ENCODE results near the gene NCR2.

The NCR2 gene

DNA sequence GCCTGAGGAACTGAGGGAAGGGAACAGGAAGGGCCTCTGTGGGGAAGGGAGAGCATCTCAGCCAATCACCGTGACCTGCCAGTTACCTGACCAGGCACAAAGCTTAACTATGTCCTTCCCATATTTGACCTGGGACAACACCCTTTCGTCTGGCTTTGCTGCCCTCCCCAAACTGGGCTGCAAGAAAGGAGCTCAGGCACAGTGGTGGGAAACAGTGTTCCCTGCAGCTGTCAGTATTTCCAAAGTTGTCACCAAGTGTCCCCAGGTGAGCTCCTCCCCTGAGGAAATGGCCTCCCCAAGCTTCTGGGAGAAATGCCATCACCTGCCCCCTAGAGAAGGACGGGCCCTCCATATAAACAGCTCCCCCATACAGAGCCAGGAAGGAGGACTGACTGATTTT lies 17.9 kb downstream of the NCR2 start:
- FAIRE-seq (no peak), DNase-seq (ENCODE audit: extremely low spot score, insufficient read length, low read depth) (no peak)

DNA sequence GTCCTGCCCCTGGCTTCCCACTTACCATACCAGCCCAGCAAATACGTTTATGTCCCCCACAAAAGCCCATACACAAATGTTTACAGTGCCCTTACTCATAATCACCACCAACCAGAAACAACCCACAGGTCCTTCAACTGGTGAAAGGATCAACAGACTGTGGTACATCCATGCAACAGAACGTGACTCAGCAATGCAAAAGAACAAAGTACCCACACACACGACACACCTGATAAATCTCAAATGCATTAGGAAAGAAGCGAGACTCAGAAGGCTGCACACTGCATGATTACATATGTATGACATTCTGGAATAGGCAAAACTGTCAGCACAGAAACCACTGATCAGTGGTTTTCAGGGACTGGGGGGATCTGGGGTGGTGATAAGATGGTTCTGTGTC lies 20.5 kb downstream of the NCR2 start:
- FAIRE-seq (no peak), DNase-seq (ENCODE audit: extremely low spot score, insufficient read length, low read depth) (no peak)

DNA sequence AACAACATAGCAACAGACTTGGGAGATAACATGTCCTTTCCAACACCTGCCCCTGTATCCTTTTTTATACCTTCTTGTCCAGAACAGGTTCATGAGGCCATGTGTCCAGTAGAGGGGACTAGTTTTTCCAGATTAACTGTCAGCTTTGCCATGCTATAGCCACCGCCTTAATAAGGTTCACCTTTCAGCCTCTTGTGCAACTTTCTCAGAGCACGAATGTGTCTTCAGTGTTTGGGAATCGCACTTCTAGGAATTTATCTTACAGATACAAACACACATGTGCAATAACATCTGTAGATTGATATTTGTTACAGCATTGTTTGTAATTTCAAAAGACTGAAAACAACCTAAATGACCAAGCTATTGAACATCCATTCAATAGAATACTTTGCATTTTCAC lies 21.4 kb downstream of the NCR2 start:
- FAIRE-seq (no peak), DNase-seq (ENCODE audit: extremely low spot score, insufficient read length, low read depth) (no peak)

DNA sequence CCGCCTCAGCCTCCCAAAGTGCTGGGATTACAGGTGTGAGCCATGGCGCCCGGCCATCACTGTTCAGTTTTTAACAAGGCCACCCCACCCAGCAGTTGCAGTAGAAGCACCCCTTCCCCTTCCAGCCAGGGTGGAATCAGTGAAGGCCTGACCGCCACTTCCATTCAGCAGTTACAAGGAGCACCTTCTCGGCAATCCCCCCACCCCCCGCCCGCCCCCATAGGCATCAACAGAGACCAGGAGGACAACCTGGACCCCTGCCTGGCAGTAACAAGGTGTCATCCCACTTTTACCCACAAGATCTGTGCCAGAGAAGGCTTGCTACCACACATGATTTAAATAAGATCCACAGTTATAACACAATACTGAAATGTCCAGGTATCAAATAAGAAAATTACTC lies 23.1 kb downstream of the NCR2 start:
- no peak for FAIRE-seq
- DNase-seq (ENCODE audit: extremely low spot score, insufficient read length, low read depth) = no peak

DNA sequence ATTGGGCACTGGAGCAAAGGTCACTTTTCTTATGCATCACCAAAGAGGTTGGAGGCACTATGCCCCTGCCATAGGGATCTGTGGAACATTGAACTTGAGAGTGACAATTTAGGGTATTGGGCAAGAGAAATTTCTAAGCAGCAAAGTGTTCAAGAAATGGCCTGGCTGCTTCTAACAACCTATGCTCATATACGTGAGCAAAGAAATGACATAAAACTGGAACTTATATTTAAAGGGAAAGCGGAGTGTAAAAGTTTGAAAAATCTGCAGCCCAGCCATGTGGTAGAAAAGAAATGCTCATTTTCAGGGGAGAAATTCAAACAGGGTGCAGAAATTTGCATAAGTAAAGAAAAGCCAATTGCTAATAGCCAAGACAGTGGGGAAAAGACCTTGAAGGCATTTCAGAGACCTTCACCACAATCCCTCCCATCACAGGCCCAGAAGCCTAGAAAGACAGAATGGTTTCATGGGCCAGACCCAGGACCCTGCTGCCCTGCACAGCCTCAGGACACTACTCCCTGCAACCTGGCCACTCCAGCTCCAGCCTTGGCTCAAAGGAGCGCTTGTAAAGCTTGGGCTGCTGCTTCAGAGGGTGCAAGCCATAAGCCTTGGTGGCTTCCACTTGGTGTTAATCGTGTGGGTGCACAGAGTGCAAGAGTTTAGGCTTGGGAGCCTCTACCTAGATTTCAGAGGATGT lies 24.4 kb downstream of the NCR2 start:
- DNase-seq (ENCODE audit: extremely low spot score, insufficient read length, low read depth) (no peak), FAIRE-seq (no peak)

DNA sequence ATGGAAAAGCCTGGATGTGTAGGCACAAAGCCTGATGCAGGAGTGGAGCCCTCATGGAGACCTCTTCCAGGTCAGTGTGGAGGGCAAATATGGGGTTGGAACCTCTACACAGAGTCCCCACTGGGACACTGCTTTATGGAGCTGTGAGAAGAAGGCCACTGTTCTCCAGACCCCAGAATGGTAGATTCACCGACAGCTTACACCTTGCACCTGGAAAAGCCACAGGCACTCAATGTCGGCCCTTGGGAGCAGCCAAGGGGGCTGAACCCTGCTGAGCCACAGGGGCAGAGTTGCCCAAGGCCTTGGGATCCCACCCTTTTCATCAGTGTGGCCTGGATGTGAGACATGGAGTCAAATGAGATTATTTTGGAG lies 24.9 kb downstream of the NCR2 start:
- DNase-seq (ENCODE audit: extremely low spot score, insufficient read length, low read depth) = no peak
- no peak for FAIRE-seq

DNA sequence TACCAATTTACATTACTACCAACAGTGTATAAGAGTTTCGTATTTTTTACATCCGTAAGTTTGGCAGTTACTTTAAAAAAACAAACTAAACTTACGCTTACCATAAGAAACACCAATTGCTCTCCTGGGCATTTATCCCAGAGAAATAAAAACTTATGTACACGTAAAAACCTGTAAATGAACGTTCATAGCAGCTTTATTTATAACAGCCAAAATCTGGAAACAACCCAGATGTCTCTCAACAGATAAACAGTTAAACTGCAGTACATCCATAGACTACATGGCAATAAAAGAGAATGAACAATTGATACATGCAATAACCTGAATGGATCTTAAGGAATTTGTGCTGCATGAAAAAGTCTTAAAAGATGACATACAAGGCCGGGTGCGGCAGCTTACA lies 30.7 kb downstream of the NCR2 start:
- DNase-seq (ENCODE audit: extremely low spot score, insufficient read length, low read depth) (no peak), FAIRE-seq (no peak)

DNA sequence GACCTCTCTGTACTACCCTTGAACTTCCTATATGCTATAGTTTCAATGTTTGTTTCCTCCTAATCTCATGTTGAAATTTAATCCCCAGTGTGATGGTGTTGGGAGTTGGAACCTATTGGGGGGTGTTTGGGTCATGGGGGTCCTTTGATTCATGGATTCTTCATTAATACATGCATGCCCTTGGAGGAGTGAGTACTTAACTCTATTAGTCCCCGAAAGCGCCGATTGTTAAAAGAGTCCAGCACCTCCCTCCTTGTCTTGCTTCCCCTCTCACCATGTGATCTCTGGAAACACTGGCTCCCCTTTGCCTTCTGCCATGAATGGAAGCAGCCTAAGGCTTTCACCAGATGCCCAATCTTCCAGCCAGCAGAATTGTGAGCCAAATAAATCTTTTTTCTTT lies 31.7 kb downstream of the NCR2 start:
- FAIRE-seq (no peak), DNase-seq (ENCODE audit: extremely low spot score, insufficient read length, low read depth) (no peak)

DNA sequence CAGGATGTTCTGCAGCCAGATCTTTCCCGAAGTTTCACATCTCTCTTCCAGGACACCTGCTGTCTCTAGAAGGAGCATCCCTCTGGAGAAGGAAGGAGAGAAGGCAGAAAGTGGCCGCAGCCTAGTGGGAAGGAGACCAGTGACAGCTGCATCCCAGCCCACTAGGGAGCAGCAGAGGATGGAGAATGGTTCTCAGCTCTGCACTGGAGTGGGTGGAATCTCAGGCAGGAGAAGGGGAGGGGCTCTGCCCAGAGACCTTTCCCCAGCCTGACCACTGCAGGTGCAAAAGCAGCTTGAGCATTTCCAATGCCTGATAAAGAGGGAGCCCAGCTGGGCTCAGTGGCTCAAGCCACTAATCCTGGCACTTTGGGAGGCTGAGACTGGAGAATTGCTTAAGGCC lies 32.3 kb downstream of the NCR2 start:
- no peak for FAIRE-seq
- no peak for DNase-seq (ENCODE audit: extremely low spot score, insufficient read length, low read depth)

DNA sequence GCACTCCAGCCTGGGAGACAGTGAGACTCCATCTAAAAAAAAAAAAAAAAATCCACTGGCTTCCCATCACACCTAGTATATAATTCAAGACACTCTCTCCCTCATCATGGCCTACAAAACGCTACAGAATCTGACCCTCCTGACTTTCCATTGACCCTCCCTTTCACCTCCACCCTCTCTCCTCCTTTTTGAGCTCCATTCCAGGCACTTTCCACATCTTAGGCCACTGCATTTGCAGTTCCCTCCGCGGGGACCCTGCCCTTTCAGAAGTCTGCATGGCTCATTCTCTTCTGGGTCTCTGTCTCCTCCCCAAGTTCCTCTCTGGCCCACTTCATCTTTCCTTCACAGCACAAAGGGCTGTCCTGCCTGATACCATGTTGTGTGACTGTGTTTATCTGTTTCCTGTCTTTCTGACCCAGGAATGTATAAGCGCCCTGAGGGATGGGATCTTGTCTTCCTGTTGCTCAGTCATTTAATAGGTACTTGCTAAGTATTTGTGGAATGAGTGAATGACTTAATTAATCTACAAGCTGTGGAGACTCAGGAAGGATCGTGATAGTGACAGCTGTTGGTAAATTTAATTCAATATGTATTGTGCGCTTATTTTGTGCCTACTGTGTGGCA lies 35.2 kb downstream of the NCR2 start:
- FAIRE-seq (no peak), DNase-seq (ENCODE audit: extremely low spot score, insufficient read length, low read depth) (no peak)

DNA sequence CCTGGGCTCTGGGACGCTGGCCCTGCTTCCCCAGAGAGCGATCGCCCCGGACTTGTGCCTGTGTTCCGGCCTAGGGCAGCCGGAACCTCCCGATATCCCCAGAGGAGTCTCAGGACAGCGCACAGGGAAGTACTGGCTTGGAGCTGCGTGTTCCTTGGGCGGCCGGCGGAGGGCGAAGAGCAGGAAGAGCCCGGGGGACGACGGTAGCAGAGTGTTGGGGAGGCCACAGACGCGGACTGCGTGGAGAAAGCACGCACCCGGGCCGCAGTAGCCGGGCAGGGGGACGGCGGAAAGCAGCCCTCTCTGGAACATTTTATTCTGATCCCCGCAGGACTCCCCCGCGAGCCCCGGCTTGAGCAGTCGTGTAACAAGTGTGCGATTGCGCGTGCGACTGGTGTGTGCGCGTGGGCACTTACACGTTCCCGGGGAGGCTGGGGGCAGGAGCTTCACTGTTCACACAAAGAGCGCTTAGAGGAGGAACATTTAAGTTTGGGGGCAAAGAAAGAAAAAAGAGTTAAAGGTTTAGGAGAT lies 36.1 kb downstream of the NCR2 start:
- no peak for FAIRE-seq
- no peak for DNase-seq (ENCODE audit: extremely low spot score, insufficient read length, low read depth)

DNA sequence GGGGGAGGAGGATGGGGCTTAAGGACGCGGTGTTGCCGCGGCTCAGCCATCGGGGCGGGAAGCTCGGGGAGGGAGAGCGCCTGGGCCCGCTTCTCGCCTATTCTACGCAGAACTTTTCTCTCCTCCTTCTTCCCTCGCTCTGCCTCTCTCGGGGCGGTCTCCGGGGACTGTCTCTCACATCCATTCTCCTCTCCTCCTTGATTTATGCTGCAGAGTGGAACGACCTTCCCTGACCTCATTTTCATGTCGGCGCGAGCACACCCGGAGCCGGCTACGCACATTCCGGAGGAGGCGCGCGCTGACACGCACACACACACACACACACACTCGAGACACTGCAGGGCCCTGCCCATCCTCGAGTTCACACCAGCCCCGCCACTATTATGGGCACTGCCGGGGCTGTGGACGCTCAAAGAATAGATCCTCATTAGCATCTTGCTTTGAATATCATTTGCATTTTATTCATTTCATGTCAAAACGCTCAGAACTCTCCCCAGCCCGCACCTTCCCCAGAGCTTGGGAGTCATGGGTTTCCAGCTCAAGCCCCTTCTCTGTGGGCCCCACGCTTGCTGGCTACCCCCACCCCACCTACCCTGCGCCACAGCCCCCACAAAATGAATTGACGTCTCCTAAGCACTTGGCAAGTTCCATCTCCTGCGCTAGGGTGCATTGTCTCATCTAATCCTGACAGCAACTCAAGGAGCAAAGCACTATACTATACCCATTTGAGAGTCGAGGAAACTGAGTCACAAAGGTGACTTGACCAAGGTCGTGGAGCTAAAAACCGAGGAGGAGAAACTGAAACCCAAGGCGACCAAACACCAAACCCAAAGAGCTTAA lies 36.8 kb downstream of the NCR2 start:
- no peak for DNase-seq (ENCODE audit: extremely low spot score, insufficient read length, low read depth)
- no peak for FAIRE-seq

DNA sequence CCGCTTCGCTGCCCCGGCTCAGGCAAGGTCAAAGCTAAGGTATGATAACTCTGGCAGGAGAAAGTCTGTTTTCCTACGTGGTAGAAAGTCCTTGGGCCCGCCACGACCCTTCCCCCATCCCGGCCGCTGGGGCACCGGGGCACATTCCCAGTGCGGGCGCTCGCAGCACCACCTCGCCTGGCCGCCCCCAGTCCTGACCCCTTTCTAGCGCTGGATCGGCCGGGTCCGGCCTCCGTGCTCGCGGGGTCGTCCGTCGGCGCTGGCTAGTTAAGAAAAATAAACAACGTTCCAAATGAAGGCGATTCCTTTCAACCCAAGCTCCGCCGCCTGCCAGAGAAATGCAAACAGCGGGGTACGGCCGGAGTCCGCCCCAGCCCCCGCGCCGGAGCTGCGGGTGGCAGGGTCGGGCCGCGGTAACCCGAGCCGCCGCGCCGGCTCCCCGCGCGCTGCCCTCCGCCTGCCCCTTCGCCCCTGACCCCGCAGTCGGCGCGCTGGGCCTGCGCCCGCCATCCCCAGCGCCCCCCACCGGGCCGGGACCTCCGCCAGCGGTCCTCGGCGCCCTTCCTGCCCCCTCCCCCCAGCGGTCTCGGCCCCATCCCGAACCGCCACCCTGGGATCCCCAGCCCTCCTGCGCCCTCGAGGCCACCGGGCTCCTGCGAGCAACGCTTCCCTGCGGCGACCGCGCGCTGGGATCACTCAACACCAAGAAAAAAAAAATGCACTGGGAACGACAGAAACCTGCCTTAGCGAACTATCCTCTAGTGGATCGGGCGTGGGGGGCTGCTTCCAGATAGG lies 37.6 kb downstream of the NCR2 start:
- FAIRE-seq (no peak), DNase-seq (ENCODE audit: extremely low spot score, insufficient read length, low read depth) (no peak)

DNA sequence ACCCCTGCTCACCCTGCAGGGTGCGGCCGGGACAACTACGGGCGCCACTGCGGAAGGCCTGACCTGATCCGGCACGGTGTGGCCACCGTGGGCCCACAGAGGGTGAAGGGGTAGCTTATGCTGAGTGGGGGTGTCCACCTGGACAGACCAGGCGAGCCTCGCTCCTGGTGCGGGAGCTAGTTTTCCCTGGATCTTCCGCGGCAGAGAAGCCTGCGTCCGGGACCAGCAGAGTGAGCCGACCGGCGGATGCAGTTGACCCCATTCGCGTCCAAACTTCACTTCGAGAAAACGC lies 38.2 kb downstream of the NCR2 start:
- no peak for DNase-seq (ENCODE audit: extremely low spot score, insufficient read length, low read depth)
- no peak for FAIRE-seq

DNA sequence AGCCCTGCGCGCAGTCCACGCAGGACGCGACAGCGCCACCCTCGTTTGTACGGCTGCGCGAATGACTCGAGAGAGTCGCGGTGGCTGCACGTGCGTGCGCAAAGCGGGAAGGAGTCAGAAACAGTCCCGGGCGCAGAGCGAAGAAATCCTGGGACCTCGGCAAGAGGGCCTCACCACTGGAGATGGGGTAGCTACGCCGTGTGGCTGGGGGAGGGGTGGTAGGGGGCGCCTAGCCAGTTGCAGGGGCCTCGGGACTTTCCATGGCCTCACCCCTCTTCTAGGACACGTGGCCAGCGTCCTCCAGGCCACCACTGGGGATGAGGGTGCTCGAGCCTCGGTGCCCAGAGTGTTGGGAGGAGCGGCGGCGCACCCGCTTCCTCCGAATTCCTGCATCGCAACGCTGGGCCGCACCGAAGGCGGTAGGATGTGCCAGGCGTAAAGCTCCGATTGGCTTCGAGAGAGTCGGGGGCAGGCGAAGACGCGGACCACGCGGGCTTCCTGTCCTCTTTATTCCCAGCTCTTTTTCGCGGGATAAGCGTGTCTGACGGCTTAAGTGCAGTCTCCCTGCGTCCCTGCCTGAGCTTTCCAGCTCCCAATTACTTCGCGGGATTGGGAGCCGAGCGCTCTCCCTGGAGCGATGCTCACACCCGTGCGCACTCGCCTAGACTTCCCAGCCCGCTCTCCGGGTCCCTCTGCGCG lies 38.7 kb downstream of the NCR2 start:
- FAIRE-seq = no peak
- DNase-seq (ENCODE audit: extremely low spot score, insufficient read length, low read depth) = no peak

DNA sequence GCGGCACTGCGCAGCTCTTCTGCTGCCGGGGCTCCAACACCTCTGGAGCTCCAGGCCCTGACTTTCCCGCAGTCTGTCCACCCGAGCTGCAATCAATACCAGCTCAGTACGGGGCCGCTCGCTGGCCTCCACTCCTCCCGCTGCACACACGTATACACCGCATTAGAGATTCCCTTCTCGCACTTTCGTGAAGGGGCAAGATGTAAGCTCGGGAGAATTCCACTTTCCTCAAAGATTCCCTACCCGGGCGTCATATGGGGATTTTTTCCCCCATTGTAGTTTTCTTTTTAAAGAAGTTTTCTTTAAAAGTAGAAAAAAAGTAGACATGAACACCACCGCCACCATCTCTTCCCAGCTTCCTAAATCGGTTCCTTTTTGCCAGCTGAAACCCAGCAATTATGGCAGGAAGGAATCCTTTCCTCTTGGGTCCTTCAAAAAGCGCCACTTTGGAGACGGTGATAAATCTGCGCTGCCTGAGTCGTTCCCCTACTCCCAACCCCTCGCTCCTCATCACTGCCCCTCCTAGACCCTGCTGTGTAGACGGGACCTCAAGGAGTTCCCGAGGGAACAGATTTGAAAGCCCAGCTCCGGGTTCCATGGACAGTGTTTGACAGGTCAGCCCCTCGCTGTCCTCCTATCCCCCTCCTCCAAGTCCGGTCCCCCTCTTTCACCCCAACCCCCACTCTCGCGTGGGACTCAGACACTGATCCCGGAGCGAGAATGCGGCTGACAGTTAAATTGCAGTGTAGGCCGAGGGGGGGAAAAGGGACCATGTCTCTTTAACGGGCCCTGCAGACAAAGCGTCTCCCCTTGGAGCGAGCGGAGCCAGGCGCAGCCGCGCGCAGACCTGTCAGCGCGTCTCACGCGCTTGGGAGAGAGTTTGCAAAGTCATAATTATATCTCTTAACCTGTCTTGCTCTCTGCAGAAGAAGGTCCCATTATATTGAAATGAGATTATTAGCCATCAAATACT lies 39.5 kb downstream of the NCR2 start:
- no peak for DNase-seq (ENCODE audit: extremely low spot score, insufficient read length, low read depth)
- no peak for FAIRE-seq

DNA sequence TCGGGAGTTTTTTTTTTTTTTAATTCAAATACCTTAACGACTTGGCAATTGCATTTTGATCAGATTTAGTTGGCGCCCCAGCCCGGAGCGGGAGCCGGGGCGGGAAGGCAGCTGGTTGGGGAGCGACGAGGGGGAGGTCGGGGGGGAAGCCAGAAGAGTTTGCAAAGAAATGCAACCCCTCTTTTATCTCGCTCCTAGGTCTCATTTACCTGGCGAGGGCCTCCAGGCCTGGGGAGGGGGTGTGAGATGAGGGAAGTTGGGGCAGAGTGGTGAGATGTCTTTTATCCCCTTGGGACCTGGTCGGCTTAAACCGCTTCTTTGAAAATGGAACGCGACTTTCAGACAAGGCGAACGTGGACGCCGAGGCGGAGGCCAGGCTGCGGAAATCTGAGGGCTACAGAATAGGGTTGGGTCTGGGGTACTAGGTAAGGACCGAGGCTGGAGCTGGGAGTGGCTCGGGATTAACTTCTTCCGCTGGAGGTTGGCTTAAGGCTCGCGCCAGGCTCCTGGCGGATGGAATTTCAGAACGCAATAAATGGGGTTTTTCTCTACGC lies 40.3 kb downstream of the NCR2 start:
- DNase-seq (ENCODE audit: extremely low spot score, insufficient read length, low read depth) (no peak), FAIRE-seq (no peak)

DNA sequence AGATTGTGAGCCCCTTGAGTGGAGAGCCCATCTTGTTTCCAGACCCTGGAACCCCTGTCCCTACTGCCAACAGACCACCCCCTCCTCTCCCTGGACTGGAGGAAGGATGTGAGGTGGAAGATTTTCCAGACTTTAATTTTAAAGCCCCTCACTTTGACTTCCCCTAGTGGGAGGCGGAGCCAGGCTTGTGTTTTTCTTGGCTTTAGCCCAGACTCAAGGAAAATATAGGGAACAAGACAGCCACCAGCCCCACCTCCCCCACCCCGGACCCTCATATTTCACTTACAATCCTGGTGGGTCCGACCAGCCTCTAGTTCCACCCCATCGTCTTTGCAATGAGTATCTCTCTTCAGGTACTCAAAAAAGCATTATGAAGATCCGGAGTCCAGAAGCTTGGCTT lies 40.8 kb downstream of the NCR2 start:
- FAIRE-seq = no peak
- no peak for DNase-seq (ENCODE audit: extremely low spot score, insufficient read length, low read depth)

DNA sequence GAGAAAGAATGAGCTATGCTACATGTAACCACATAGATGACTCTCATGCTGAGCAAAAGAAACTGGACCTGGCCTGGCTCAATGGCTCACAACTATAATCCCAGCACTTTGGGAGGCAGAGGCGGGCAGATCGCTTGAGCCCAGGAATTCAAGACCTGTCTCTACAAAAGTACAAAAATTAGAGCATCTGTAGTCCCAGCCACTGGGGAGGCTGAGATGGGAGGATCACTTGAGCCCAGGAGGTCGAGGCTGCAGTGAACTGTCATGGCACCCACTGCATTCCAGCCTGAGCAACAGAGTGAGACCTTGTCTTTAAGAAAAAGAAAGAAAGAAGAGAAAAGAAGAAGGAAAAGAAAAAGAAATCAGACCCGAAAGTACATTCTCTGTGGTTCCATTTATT lies 41.7 kb downstream of the NCR2 start:
- no peak for DNase-seq (ENCODE audit: extremely low spot score, insufficient read length, low read depth)
- FAIRE-seq = no peak

Data from GM18507 (cell line).